Epithelial cell of proximal tubule (primary cell): ENCODE measurements around the gene ZYX. TPM values are rescaled to one million over a fixed set of nuclear protein-coding genes. Genes with fewer than 3 reads are reported as not detected.
"Not testable (repeated sequence)": the region's sequence is repeated elsewhere in the genome, so short reads cannot be mapped to it uniquely, and the experiment has no call there.

Experiments
- DNase-seq: peaks from one replicate; pipeline ENCODE4 v3.0.0-alpha.2; 2011; ENCODE audit warnings: low read depth
- H3K4me3 ChIP-seq: 2 replicates; pipeline ENCODE4 v1.5.1; 2011; ENCODE audit warnings: low read depth, mild to moderate bottlenecking, low read length
- CTCF ChIP-seq: conservative IDR thresholded peaks from 2 replicates; pipeline ENCODE4 v1.5.1; 2012; ENCODE audit warnings: low read depth, mild to moderate bottlenecking, low read length
- total RNA-seq: library from RNA; depleted of rRNA; stranded (reverse); fragments of >200 nt; gene quantifications from 2 replicates; pipeline ENCODE4 v1.2.3, GENCODE V29; 2015

ZYX gene
- total RNA-seq, 1 donor from 2014 or later: 117 TPM

- TF ChIP-seq CTCF: no peak
- DNase-seq: no peak
- no peak overlapping the region for H3K4me3 ChIP-seq
Observed at GRCh38 chr7:143390773-143391317, 9.7 kb downstream of the ZYX start.

DNA sequence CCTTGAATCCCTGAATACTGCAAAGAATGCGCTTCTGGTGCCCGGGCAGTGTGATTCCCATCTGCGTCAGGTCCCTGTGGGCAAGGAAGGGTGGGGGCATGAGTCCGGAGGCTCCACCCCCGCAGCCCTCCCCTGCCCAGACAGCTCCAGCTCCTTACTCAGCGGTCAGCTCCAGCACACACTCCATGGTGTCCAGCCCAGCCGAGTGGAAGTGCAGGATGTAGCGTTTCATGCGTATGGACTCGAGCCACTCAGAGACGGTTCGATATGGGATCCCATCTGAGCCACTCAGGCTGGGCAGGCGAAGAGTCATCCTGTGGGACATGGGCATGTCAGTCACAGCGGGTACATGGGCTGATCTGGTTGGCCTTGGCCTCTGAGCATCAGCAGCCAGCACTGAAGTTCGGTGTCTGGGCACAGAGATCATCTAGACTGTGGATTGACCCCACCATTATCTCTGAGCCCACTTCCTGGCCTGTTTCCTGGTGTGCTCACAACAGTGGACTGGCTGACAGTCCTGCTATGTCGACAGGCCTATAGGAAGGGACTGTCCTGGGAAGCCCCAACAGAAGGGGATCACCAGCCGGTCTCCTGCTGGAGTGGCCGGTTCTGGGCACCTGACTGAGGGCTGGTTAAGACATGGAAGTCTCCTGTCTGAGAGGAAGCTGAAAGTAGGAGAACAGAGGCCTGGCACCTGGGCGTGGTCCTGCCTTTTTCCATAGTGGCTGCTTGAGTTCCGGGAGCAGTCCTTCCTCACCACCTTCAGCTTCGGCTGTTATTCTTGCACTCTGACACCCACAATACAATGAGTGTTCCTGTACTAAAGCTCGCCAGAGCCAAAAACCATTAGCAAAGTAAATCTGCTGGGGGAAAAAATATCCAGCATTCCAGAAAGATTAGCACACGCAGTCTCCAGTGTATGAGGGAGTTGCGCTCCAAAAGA, 10.6 kb downstream of the ZYX start:
- H3K4me3 ChIP-seq: no peak overlapping the region
- DNase-seq: no peak
- TF ChIP-seq CTCF: no peak

DNA sequence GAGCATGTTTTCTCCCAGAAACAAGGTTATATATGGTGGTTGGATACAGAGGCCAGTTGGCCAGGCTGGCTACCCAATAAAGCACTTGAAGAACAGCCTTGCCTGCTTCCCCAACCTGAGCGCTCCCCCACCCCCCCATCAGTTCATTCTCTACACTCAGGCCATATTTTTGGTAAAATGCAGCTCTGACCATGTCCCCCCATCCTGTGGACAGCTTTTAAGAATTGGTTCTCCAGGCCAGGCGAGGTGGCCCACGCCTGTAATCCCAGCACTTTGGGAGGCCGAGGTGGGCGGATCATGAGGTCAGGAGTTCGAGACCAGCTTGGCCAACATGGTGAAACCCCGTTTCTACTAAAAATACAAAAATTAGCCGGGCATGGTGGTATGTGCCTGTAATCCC, 11.3 kb downstream of the ZYX start:
- not testable (repeated sequence) for DNase-seq, H3K4me3 ChIP-seq

DNA sequence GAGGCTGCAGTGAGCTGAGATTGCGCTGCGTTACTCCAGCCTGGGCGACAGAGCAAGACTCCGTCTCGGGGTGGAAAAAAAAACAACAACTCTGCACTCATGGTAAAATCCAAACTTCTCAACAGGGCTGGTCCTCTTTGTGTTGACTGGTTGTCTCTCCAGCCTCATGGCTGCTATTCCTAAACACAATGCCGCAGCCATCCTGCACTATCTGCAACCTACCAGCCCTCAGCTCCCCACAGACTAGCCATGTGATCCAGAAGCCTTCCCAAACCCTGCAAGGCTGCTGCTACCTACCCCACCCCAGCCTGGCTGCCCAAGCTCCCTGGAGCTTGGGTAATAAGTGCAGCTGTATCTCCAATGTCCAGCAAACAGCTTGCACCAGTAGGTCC, 11.7 kb downstream of the ZYX start:
- no peak for TF ChIP-seq CTCF
- H3K4me3 ChIP-seq: no peak overlapping the region
- no peak for DNase-seq

DNA sequence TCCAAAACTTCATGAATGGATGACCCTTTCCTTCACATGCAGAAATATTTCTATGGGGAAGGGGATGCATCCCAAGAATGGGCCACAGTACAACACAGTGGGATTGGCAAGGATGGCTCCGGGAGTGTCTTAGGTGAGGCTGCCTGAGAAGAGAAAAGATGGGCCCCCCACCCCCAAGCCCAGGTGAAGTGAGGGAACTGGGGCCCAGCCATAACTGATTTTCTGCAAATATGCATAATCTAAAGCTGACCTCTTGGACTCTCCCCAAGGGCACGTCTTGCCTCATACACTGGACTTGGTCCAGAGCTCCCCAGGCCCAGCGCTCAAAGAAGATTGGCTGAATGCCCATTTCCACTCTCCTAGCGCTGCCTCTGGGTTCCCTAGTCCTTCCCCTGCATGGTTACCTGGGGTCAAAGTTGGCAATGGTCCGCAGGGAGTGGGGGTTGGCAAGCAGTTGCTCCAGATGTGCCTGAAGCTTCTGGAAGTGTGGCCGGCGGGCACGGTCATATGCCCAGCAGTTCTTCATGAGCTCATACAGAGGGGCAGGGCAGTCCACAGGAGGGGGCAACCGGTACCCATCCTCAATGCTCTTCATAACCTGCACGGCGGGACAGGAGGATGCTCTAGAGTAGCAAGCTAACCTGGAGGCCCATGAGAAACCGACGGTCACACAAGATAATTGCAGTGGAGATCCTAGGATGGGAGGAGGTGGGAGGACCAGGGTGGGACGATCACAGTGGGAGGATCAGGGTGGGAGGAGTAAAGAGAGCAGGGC, 12.3 kb downstream of the ZYX start:
- no peak overlapping the region for H3K4me3 ChIP-seq
- DNase-seq: no peak
- TF ChIP-seq CTCF: no peak

DNA sequence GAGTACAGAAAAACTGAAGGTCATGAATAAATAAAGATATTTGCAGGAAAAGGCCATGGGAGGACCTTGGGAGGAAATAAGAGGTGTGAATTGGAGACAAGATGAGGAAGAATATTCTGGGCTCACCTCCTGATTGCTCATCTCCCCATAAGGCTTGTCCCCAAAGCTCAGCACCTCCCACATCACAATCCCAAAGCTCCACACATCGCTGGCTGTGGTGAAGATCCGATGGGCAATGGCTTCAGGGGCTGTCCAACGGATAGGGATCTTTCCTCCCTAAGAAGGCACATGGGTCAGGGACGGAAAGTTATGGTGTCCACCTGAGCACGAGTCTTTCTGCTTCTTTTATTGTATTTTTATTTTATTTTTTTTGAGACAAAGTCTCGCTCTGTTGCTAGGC, 12.9 kb downstream of the ZYX start:
- no peak overlapping the region for H3K4me3 ChIP-seq
- TF ChIP-seq CTCF: no peak
- DNase-seq: no peak

GRCh38 chr7:143394777-143395176, 13.6 kb downstream of the ZYX start:
- H3K4me3 ChIP-seq: no peak overlapping the region
- no peak for DNase-seq
- TF ChIP-seq CTCF: no peak
